ENCODE data around the gene PHF2. TPM values are rescaled to one million over a fixed set of nuclear protein-coding genes. Genes with fewer than 3 reads are reported as not detected.

Gene PHF2
- total RNA-seq (2012; rRNA removed) (5.9 and 6.9 TPM in 2 replicates), polyA plus RNA-seq (2012; rRNA removed) (9.5 and 9.6 TPM in 2 replicates), Bru-seq, nascent RNA (percentile 72 among the genes with signal in this experiment), BruChase-seq, experiment 1, labeled RNA remaining after a 6-hour chase (percentile 72 among the genes with signal in this experiment), BruChase-seq, experiment 2, labeled RNA remaining after a 2-hour chase (percentile 75 among the genes with signal in this experiment)
- polyA plus RNA-seq (2012; cell fraction: cytosol; rRNA removed), result 5.9 and 8.8 TPM in 2 replicates
- polyA plus RNA-seq (2012; cell fraction: nucleus; rRNA removed; ENCODE audit: low replicate concordance), result 21.2 and 22.2 TPM in 2 replicates
- long read RNA-seq, partial matches to known transcripts, result 19 of 20 reads
- long read RNA-seq, other reads (novel, unspliced or antisense), result 1 of 20 reads

DNA sequence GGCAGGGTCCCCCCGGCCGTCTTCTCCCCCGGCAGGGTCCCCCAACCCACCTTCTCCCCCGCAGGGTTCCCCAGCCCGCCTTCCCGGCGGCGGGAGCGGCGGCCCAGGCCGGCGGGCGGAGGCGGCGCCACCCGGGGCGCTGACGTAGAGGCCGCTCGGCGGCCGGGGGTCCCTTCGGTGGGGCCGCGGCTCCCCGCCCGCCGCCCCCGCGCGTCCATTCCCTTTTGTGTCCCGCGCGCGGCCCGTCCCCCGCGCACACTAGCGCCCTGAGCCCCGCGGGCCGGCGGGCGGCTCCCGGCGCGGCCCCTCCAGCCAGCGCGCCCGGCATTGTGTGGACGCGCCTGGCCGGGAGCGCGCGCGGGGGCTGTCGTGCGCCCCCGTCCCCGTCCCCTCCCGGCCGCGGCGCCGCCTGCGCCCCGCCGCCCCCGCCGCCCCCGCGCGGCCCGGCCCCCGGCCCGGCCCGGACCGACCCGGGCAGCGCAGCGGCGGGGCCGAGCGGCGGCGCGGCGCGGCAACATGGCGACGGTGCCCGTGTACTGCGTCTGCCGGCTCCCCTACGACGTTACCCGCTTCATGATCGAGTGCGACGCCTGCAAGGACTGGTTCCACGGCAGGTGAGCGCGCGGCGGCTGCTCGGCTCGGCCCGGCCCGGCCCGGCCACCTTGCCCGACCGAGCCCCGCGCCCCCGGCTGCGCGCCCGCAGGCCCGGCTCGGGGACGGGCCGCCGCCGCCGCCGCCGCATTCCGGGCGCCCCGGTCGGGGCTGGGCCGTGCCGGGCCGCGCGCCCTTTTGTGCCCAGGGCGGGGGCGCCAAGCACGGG is at the start of gene PHF2:
TSS of gene PHF2 (plus strand) at position 327 of the 820 bp plus-strand sequence. CDS start at position 517, 190 bp downstream.
- 0 out of 2 replicates have a peak within 1 kb of the TSS, but pooled peaks have one; percentile 14 for H2BK120ac ChIP-seq (ENCODE audit: low read depth, low read length)
- H3K27me3 ChIP-seq (ENCODE audit: control insufficient read depth, insufficient read depth, low read length), result no peaks in the 10 kb centered on the region
- ChIA-PET CTCF (no interaction called here), POLR2A (ENCODE audit: unreplicated experiment) (interaction anchor here (0.6 kb wide), 1 partner anchor 10 kb away, joined by 3 read pairs; no protein-coding TSS in a partner anchor)
- peak within 1 kb of the TSS; percentile 98 for H3K4me2 ChIP-seq (ENCODE audit: low read depth, low read length)
- H3K56ac ChIP-seq (ENCODE audit: extremely low read depth, insufficient read depth, low read length), result peak within 1 kb of the TSS; percentile 87
- H2AK9ac ChIP-seq (replicated peaks; ENCODE audit: low read depth, low read length, poor library complexity), result peak within 1 kb of the TSS; percentile 90
- H3K18ac ChIP-seq (ENCODE audit: low read depth, low read length), result peak within 1 kb of the TSS; percentile 33; the same call in 1 of the 2 replicates
- peak within 1 kb of the TSS; percentile 79 to 95 for H4K8ac ChIP-seq (ENCODE audit: low read depth in 2 of 2, low read length in 2 of 2)
- WGBS, 2 experiments (ENCODE audit: extremely low coverage in 2 of 2, insufficient read length in 1 of 2), result 0% methylated on average over 4 of the region's 140 CpGs; no CpG with 5 or more reads in 1 of the 2 experiments
- H2BK5ac ChIP-seq (ENCODE audit: low read depth, low read length, poor library complexity, severe bottlenecking), result peak within 1 kb of the TSS; percentile 79
- no peak for DNase-seq
- H3K23ac ChIP-seq (ENCODE audit: low read depth, low read length), result peak within 1 kb of the TSS; percentile 96
- dilution Hi-C loops (cut with HindIII; ENCODE audit: low sequenced_read_pairs, unreplicated experiment), result no loop called here
- peak within 1 kb of the TSS; percentile 52 for H3K4me3 ChIP-seq (ENCODE audit: insufficient read depth, low read depth, low read length)
- peak; percentile 53 for ATAC-seq (ENCODE audit: low read depth)
- TF ChIP-seq BHLHE40 (IDR thresholded peaks at IDR 0.05; ENCODE audit: low read depth, low read length), result no peak
- no peak for TF ChIP-seq MXI1 (IDR thresholded peaks at IDR 0.05; ENCODE audit: borderline replicate concordance, low read depth, low read length)
- no peak for TF ChIP-seq POLR2A (IDR thresholded peaks at IDR 0.05; ENCODE audit: low read depth, low read length)
- no peak for TF ChIP-seq CHD1 (IDR thresholded peaks at IDR 0.05; ENCODE audit: low read depth, low read length)
- TF ChIP-seq FOS (IDR thresholded peaks at IDR 0.05; ENCODE audit: low read depth, low read length), result no peak
- no peak for TF ChIP-seq MAZ (IDR thresholded peaks at IDR 0.05; ENCODE audit: borderline replicate concordance, low read depth, low read length)
- H3K9ac ChIP-seq (ENCODE audit: low read depth, low read length), result peak within 1 kb of the TSS; percentile 92
- no peak within 1 kb of the TSS for H2BK20ac ChIP-seq (ENCODE audit: low read depth, low read length)
- intact Hi-C loops (cut with micrococcal nuclease), result loop anchor here (5.0 kb wide), 1 partner anchor 91 kb away; no protein-coding TSS in a partner anchor
- H2BK15ac ChIP-seq (ENCODE audit: low read depth, low read length), result no peak within 1 kb of the TSS
- no TSS peak for BruUV-seq (replicated peaks)
- peak within 1 kb of the TSS; percentile 84 for H2AK5ac ChIP-seq (ENCODE audit: low read depth, low read length)
- H4K20me1 ChIP-seq (ENCODE audit: insufficient read depth, low read length), result peaks cover 36% of the 10 kb centered on the region
- H4K91ac ChIP-seq (ENCODE audit: insufficient read depth, low read depth, low read length), result peak within 1 kb of the TSS; percentile 66
- peak within 1 kb of the TSS; percentile 77 for H3K27ac ChIP-seq (ENCODE audit: insufficient read depth, low read length)
- H3K9me1 ChIP-seq (ENCODE audit: insufficient read depth, low read length), result peaks cover 18% of the 10 kb centered on the region
- in situ Hi-C loops (cut with MboI; ENCODE audit: low sequenced_read_pairs), result no loop called here
- H3K79me1 ChIP-seq (ENCODE audit: low read depth in 1 of 2, low read length in 2 of 2), result peaks cover 21 to 64% of the 10 kb centered on the region in 2 experiments
- H3K9me3 ChIP-seq (ENCODE audit: control insufficient read depth, insufficient read depth, low read length), result no peaks in the 10 kb centered on the region
- H3K14ac ChIP-seq (replicated peaks; ENCODE audit: low read depth, low read length), result peak within 1 kb of the TSS; percentile 89
- H3K4ac ChIP-seq (ENCODE audit: low read depth, low read length), result peak within 1 kb of the TSS; percentile 83
- H3K4me1 ChIP-seq (ENCODE audit: control insufficient read depth, insufficient read depth, low read length), result peaks cover 26% of the 10 kb centered on the region
- no peaks in the 10 kb centered on the region for H3K36me3 ChIP-seq (ENCODE audit: control insufficient read depth, insufficient read depth, low read length)
- H4K5ac ChIP-seq (ENCODE audit: low read depth, low read length), result peak within 1 kb of the TSS; percentile 74
- peak within 1 kb of the TSS; percentile 98 for H2AFZ ChIP-seq (replicated peaks; ENCODE audit: low read length, poor library complexity)
